SK-N-MC (cell line): ENCODE results near the gene KCNH3.

ENCODE experiments used
- DNase-seq: peaks from one replicate; pipeline ENCODE4 v3.0.0-alpha.2; 2011; ENCODE audit warnings: low read depth, low spot score
- H3K27ac ChIP-seq: fragments of 200-600 bp; sonication (generic); 2 replicates; pipeline ENCODE4 v1.5.1; 2016; ENCODE audit warnings: mixed run types
- H3K36me3 ChIP-seq: fragments of 200-600 bp; sonication (generic); 2 replicates; pipeline ENCODE4 v1.6.1; 2017; ENCODE audit warnings: antibody characterized with exemption, low read length, mixed read lengths; ENCODE audit not compliant: insufficient read depth
- H3K4me3 ChIP-seq: fragments of 200-600 bp; sonication (generic); 2 replicates; pipeline ENCODE4 v1.5.1; 2016
- H3K9ac ChIP-seq: fragments of 200-600 bp; sonication (generic); 2 replicates; pipeline ENCODE4 v1.8.0; 2017; ENCODE audit warnings: mixed run types, mixed read lengths; ENCODE audit not compliant: insufficient read length
- H3K9me3 ChIP-seq: fragments of 200-600 bp; sonication (generic); 2 replicates; pipeline ENCODE4 v1.6.1; 2017; ENCODE audit warnings: low read depth, mild to moderate bottlenecking, antibody characterized with exemption, low read length, moderate library complexity, mixed read lengths
- EZH2 ChIP-seq: fragments of 200-600 bp; sonication (generic); IDR thresholded peaks from one replicate; pipeline ENCODE4 v1.6.1; 2017; ENCODE audit warnings: antibody characterized with exemption
- FOXP2 ChIP-seq: optimal IDR thresholded peaks from 2 replicates; pipeline ENCODE3; 2011; ENCODE audit warnings: mild to moderate bottlenecking, moderate library complexity; ENCODE audit not compliant: insufficient read depth; ENCODE audit errors: extremely low read length, control extremely low read depth
- POLR2AphosphoS5 ChIP-seq: IDR thresholded peaks from 2 replicates; pipeline ENCODE4 v1.6.1; 2012; ENCODE audit warnings: mild to moderate bottlenecking, low read depth, low read length, borderline replicate concordance

KCNH3 gene

GRCh38 chr12:49554266-49554665 lies 15.4 kb downstream of the KCNH3 start:
- H3K4me3 ChIP-seq: no peak overlapping the region
- TF ChIP-seq EZH2 (no peak), POLR2AphosphoS5 (no peak), FOXP2 (no peak)
- no peak for DNase-seq
- H3K27ac ChIP-seq: no peak overlapping the region
- H3K36me3 ChIP-seq: peaks cover 15% of the 10 kb centered on the region; the same call in 1 of the 2 replicates
- no peak overlapping the region for H3K9ac ChIP-seq
- no peaks in the 10 kb centered on the region for H3K9me3 ChIP-seq

GRCh38 chr12:49555631-49556390 lies 17.0 kb downstream of the KCNH3 start:
- no peak for DNase-seq
- Histone ChIP-seq H3K9ac (no peak overlapping the region), H3K9me3 (no peaks in the 10 kb centered on the region), H3K4me3 (no peak overlapping the region), H3K27ac (no peak overlapping the region), H3K36me3 (peaks cover 30% of the 10 kb centered on the region; the same call in 1 of the 2 replicates)
- TF ChIP-seq POLR2AphosphoS5 (peak; percentile 30; the same call in 1 of the 2 replicates), EZH2 (no peak), FOXP2 (no peak)

- H3K27ac ChIP-seq: no peak overlapping the region
- 0 out of 2 replicates have a peak, but pooled peaks have one; percentile 1 for TF ChIP-seq POLR2AphosphoS5
- no peak for TF ChIP-seq EZH2
- no peak for TF ChIP-seq FOXP2
- H3K4me3 ChIP-seq: no peak overlapping the region
- DNase-seq: no peak
- no peaks in the 10 kb centered on the region for H3K9me3 ChIP-seq
- H3K9ac ChIP-seq: no peak overlapping the region
- H3K36me3 ChIP-seq: peaks cover 35% of the 10 kb centered on the region; the same call in 1 of the 2 replicates
These were observed 17.8 kb downstream of the KCNH3 start for GRCh38 chr12:49556391-49557186.

DNA sequence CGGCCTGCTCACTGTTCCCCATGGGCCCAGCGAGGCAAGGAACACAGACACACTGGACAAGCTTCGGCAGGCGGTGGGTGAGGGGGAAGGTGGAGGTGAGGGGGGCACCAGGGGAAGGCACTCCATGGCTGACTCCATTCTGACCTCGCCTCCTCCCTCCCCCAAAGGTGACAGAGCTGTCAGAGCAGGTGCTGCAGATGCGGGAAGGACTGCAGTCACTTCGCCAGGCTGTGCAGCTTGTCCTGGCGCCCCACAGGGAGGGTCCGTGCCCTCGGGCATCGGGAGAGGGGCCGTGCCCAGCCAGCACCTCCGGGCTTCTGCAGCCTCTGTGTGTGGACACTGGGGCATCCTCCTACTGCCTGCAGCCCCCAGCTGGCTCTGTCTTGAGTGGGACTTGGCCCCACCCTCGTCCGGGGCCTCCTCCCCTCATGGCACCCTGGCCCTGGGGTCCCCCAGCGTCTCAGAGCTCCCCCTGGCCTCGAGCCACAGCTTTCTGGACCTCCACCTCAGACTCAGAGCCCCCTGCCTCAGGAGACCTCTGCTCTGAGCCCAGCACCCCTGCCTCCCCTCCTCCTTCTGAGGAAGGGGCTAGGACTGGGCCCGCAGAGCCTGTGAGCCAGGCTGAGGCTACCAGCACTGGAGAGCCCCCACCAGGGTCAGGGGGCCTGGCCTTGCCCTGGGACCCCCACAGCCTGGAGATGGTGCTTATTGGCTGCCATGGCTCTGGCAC lies 18.5 kb downstream of the KCNH3 start:
- TF ChIP-seq EZH2 (no peak), POLR2AphosphoS5 (no peak), FOXP2 (no peak)
- H3K4me3 ChIP-seq: no peak overlapping the region
- H3K9ac ChIP-seq: no peak overlapping the region
- peaks cover 43% of the 10 kb centered on the region; the same call in 1 of the 2 replicates for H3K36me3 ChIP-seq
- no peak for DNase-seq
- H3K27ac ChIP-seq: no peak overlapping the region
- H3K9me3 ChIP-seq: no peaks in the 10 kb centered on the region

- no peak overlapping the region for H3K27ac ChIP-seq
- no peak overlapping the region for H3K4me3 ChIP-seq
- no peaks in the 10 kb centered on the region for H3K9me3 ChIP-seq
- no peak overlapping the region for H3K9ac ChIP-seq
- TF ChIP-seq FOXP2: no peak
- TF ChIP-seq EZH2: no peak
- TF ChIP-seq POLR2AphosphoS5: no peak
- no peak for DNase-seq
- H3K36me3 ChIP-seq: peaks cover 48% of the 10 kb centered on the region
These were observed 19.0 kb downstream of the KCNH3 start for GRCh38 chr12:49557917-49558215.

DNA sequence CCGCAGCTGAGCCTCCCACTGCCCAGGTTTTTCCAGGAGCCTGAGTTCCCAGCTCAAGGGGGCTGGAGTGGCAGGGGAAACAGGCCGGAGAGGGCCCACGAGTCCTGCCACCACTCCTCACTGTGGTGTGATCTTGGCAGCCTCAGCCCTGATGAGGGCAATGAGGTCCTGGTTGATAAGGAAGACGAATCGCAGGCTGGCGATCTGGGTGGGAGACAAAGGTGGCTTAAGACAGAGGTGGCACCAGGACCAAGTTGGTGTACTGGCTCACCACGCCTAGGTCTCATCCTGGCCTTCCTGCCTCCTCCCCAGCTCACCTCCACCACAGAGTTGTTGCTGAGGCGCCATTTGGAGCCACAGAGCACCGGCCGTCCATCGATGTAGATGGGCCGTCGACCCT lies 19.7 kb downstream of the KCNH3 start:
- Histone ChIP-seq H3K36me3 (peaks cover 55% of the 10 kb centered on the region), H3K9ac (no peak overlapping the region)
- no peak for DNase-seq

GRCh38 chr12:49559011-49559675 lies 20.3 kb downstream of the KCNH3 start:
- TF ChIP-seq EZH2 (no peak), POLR2AphosphoS5 (no peak), FOXP2 (no peak)
- no peak overlapping the region for H3K4me3 ChIP-seq
- peaks cover 56% of the 10 kb centered on the region for H3K36me3 ChIP-seq
- H3K9ac ChIP-seq: no peak overlapping the region
- no peaks in the 10 kb centered on the region for H3K9me3 ChIP-seq
- H3K27ac ChIP-seq: no peak overlapping the region
- DNase-seq: no peak

More for the DNA sequence above, 19.7 kb downstream of the KCNH3 start:
- TF ChIP-seq EZH2: no peak
- TF ChIP-seq POLR2AphosphoS5: no peak
- TF ChIP-seq FOXP2: no peak
- no peaks in the 10 kb centered on the region for H3K9me3 ChIP-seq
- H3K4me3 ChIP-seq: no peak overlapping the region
- H3K27ac ChIP-seq: no peak overlapping the region
